Lower lobe of right lung (tissue), 2 donors: ENCODE measurements around the gene FXN. TPM values are rescaled to one million over a fixed set of nuclear protein-coding genes. Genes with fewer than 3 reads are reported as not detected.
"Not testable (repeated sequence)": the region's sequence is repeated elsewhere in the genome, so short reads cannot be mapped to it uniquely, and the experiment has no call there.

Source experiments
- ATAC-seq, 2 donors: fragments of 200-7000 bp; cut with Tn5 transposase; one replicate each; pipeline ENCODE4 v1.9.1; 2020 to 2022; ENCODE audit warnings: mild to moderate bottlenecking in 2 of 2, moderate library complexity in 2 of 2
- DNase-seq: peaks from one replicate; pipeline ENCODE4 v3.0.0-alpha.2; 2020
- H3K27ac ChIP-seq: fragments of 200-600 bp; one replicate; pipeline ENCODE4 v1.8.0; 2022
- H3K27me3 ChIP-seq: fragments of 200-600 bp; one replicate; pipeline ENCODE4 v1.8.0; 2022; ENCODE audit warnings: low read depth
- H3K36me3 ChIP-seq: fragments of 200-600 bp; one replicate; pipeline ENCODE4 v1.8.0; 2022; ENCODE audit warnings: mild to moderate bottlenecking
- H3K4me1 ChIP-seq: fragments of 200-600 bp; one replicate; pipeline ENCODE4 v1.8.0; 2022
- H3K4me3 ChIP-seq: fragments of 200-600 bp; one replicate; pipeline ENCODE4 v1.8.0; 2022; ENCODE audit warnings: mild to moderate bottlenecking
- H3K9me3 ChIP-seq: fragments of 200-600 bp; one replicate; pipeline ENCODE4 v1.8.0; 2022
- CTCF ChIP-seq: fragments of 200-600 bp; IDR thresholded peaks from one replicate; pipeline ENCODE4 v1.8.0; 2022; ENCODE audit warnings: antibody characterized with exemption, mild to moderate bottlenecking
- intact Hi-C: fragments of 100-400 bp; cut with DNase I; formaldehyde crosslinking; loops from one replicate; pipeline ENCODE4 v1.11.0; 2022
- total RNA-seq: library from RNA; stranded (reverse); fragmentation: NEBNext Ultra II Directional; extraction: Animal tissue kit (Norgen Biotek cat#: 25700); gene quantifications from one replicate; pipeline ENCODE4 v1.2.1, GENCODE V29; 2021
- donor health status: DM: no; HTN: yes; CAD: no; lungs with severe emphysema.

Gene FXN
- total RNA-seq, 1 donor from 2014 or later, result 10.9 TPM

GRCh38 chr9:69104830-69105527 lies 69.4 kb downstream of the FXN start:
- H3K4me1 ChIP-seq, result no peaks in the 10 kb centered on the region
- intact Hi-C loops, result no loop called here
- peak overlapping the region; percentile 58 for H3K27ac ChIP-seq
- no peaks in the 10 kb centered on the region for H3K36me3 ChIP-seq
- H3K4me3 ChIP-seq, result no peak overlapping the region
- no peak for TF ChIP-seq CTCF
- DNase-seq (peak; percentile 83), ATAC-seq (peak; percentile 99)
- no peaks in the 10 kb centered on the region for H3K27me3 ChIP-seq
- no peaks in the 10 kb centered on the region for H3K9me3 ChIP-seq

GRCh38 chr9:69107771-69108170 lies 72.2 kb downstream of the FXN start:
- intact Hi-C loops, result no loop called here
- no peak overlapping the region for H3K27ac ChIP-seq
- H3K27me3 ChIP-seq, result no peaks in the 10 kb centered on the region
- no peak for TF ChIP-seq CTCF
- no peaks in the 10 kb centered on the region for H3K9me3 ChIP-seq
- no peak overlapping the region for H3K4me3 ChIP-seq
- no peak for ATAC-seq
- no peak for DNase-seq
- H3K4me1 ChIP-seq, result no peaks in the 10 kb centered on the region
- no peaks in the 10 kb centered on the region for H3K36me3 ChIP-seq

- H3K9me3 ChIP-seq, H3K4me3 ChIP-seq, H3K36me3 ChIP-seq, H3K4me1 ChIP-seq, ATAC-seq, H3K27ac ChIP-seq, intact Hi-C loops, DNase-seq, H3K27me3 ChIP-seq: not testable (repeated sequence)
Observed at GRCh38 chr9:69108706-69109105, 73.2 kb downstream of the FXN start.

GRCh38 chr9:69109152-69109551 lies 73.6 kb downstream of the FXN start:
- no peak for TF ChIP-seq CTCF
- intact Hi-C loops, result no loop called here
- no peaks in the 10 kb centered on the region for H3K27me3 ChIP-seq
- H3K36me3 ChIP-seq, result no peaks in the 10 kb centered on the region
- ATAC-seq, result no peak
- DNase-seq, result no peak
- no peak overlapping the region for H3K27ac ChIP-seq
- H3K4me1 ChIP-seq, result no peaks in the 10 kb centered on the region
- H3K4me3 ChIP-seq, result no peak overlapping the region
- no peaks in the 10 kb centered on the region for H3K9me3 ChIP-seq

GRCh38 chr9:69112646-69113045 lies 77.1 kb downstream of the FXN start:
- H3K27me3 ChIP-seq, H3K4me1 ChIP-seq, intact Hi-C loops, H3K27ac ChIP-seq, H3K36me3 ChIP-seq, ATAC-seq, H3K4me3 ChIP-seq, H3K9me3 ChIP-seq, DNase-seq: not testable (repeated sequence)

- Histone ChIP-seq H3K4me3 (no peak overlapping the region), H3K27ac (no peak overlapping the region), H3K9me3 (no peaks in the 10 kb centered on the region), H3K4me1 (no peaks in the 10 kb centered on the region), H3K27me3 (no peaks in the 10 kb centered on the region), H3K36me3 (no peaks in the 10 kb centered on the region)
- DNase-seq (no peak), ATAC-seq (no peak)
- intact Hi-C loops, result no loop called here
- no peak for TF ChIP-seq CTCF
Observed at GRCh38 chr9:69115621-69116020, 80.1 kb downstream of the FXN start.
